Progenitor cell of endocrine pancreas (in vitro differentiated cells): ENCODE measurements around the gene EVL. TPM values are rescaled to one million over a fixed set of nuclear protein-coding genes. Genes with fewer than 3 reads are reported as not detected.

Experiments used
- DNase-seq: peaks from one replicate; pipeline ENCODE4 v3.0.0; 2021; ENCODE audit warnings: low spot score; ENCODE audit not compliant: unreplicated experiment
- H3K27ac Mint-ChIP-seq: 2 replicates; pipeline ENCODE4 v1.8.0; 2021; ENCODE audit warnings: mild to moderate bottlenecking, moderate library complexity, mixed read lengths
- H3K27me3 Mint-ChIP-seq: 2 replicates; pipeline ENCODE4 v1.8.0; 2021; ENCODE audit warnings: mixed read lengths
- H3K36me3 Mint-ChIP-seq: 2 replicates; pipeline ENCODE4 v1.8.0; 2022; ENCODE audit warnings: mixed read lengths; ENCODE audit not compliant: insufficient read depth
- H3K4me1 Mint-ChIP-seq: 2 replicates; pipeline ENCODE4 v1.8.0; 2021; ENCODE audit warnings: low read depth, mixed read lengths
- H3K4me3 Mint-ChIP-seq: 2 replicates; pipeline ENCODE4 v1.8.0; 2021; ENCODE audit warnings: low read depth, mild to moderate bottlenecking, moderate library complexity, mixed read lengths
- H3K9me3 Mint-ChIP-seq: 2 replicates; pipeline ENCODE4 v1.8.0; 2021; ENCODE audit warnings: low read depth, mixed read lengths
- CTCF ChIP-seq: fragments of 200-600 bp; sonication (generic); IDR thresholded peaks from one replicate; pipeline ENCODE4 v1.5.0; 2021; ENCODE audit warnings: antibody characterized with exemption, mild to moderate bottlenecking; ENCODE audit not compliant: unreplicated experiment
- total RNA-seq: library from RNA; stranded (reverse); gene quantifications from 2 replicates; pipeline ENCODE4 v1.2.1, GENCODE V29; 2021

EVL gene
- total RNA-seq, 1 donor from 2014 or later: 207 TPM

GRCh38 chr14:100110816-100111215 is 45.6 kb downstream of the EVL start:
- H3K9me3 Mint-ChIP-seq: no peaks in the 10 kb centered on the region
- H3K36me3 Mint-ChIP-seq: peaks cover 3% of the 10 kb centered on the region
- H3K27ac Mint-ChIP-seq: no peak overlapping the region
- no peak for DNase-seq
- no peak overlapping the region for H3K4me3 Mint-ChIP-seq
- peaks cover 6% of the 10 kb centered on the region for H3K4me1 Mint-ChIP-seq
- H3K27me3 Mint-ChIP-seq: no peaks in the 10 kb centered on the region
- TF ChIP-seq CTCF: no peak

GRCh38 chr14:100111931-100112704 is 46.9 kb downstream of the EVL start:
- peak overlapping the region; percentile 15 for H3K27ac Mint-ChIP-seq
- no peak overlapping the region for H3K4me3 Mint-ChIP-seq
- H3K27me3 Mint-ChIP-seq: no peaks in the 10 kb centered on the region

GRCh38 chr14:100114109-100114765 is 49.0 kb downstream of the EVL start:
- H3K27ac Mint-ChIP-seq: no peak overlapping the region
- DNase-seq: no peak
- H3K27me3 Mint-ChIP-seq: no peaks in the 10 kb centered on the region
- no peaks in the 10 kb centered on the region for H3K9me3 Mint-ChIP-seq
- TF ChIP-seq CTCF: no peak
- H3K36me3 Mint-ChIP-seq: no peaks in the 10 kb centered on the region
- H3K4me3 Mint-ChIP-seq: no peak overlapping the region
- no peaks in the 10 kb centered on the region for H3K4me1 Mint-ChIP-seq

More at GRCh38 chr14:100111931-100112704, 46.9 kb downstream of the EVL start:
- no peak for DNase-seq
- no peaks in the 10 kb centered on the region for H3K9me3 Mint-ChIP-seq
- H3K36me3 Mint-ChIP-seq: peaks cover 3% of the 10 kb centered on the region
- no peak for TF ChIP-seq CTCF
- H3K4me1 Mint-ChIP-seq: peaks cover 6% of the 10 kb centered on the region

GRCh38 chr14:100115236-100115635 is 50.0 kb downstream of the EVL start:
- no peak overlapping the region for H3K4me3 Mint-ChIP-seq
- no peak for DNase-seq
- no peaks in the 10 kb centered on the region for H3K36me3 Mint-ChIP-seq
- no peaks in the 10 kb centered on the region for H3K4me1 Mint-ChIP-seq
- no peak overlapping the region for H3K27ac Mint-ChIP-seq
- H3K27me3 Mint-ChIP-seq: no peaks in the 10 kb centered on the region
- H3K9me3 Mint-ChIP-seq: no peaks in the 10 kb centered on the region
- TF ChIP-seq CTCF: peak; percentile 20

- Mint-ChIP-seq H3K27ac (no peak overlapping the region), H3K27me3 (no peaks in the 10 kb centered on the region), H3K36me3 (no peaks in the 10 kb centered on the region), H3K9me3 (no peaks in the 10 kb centered on the region), H3K4me3 (no peak overlapping the region), H3K4me1 (no peaks in the 10 kb centered on the region)
- TF ChIP-seq CTCF: no peak
- DNase-seq: no peak
Observed at GRCh38 chr14:100115726-100116125, 50.5 kb downstream of the EVL start.
